Upper lobe of left lung (tissue), 6 donors: Measurements from ENCODE around the gene LRIG3. TPM values are rescaled to one million over a fixed set of nuclear protein-coding genes. Genes with fewer than 3 reads are reported as not detected.

ENCODE experiments used
- ATAC-seq, 2 donors: fragments of 200-7000 bp; cut with Tn5 transposase; one replicate each; pipeline ENCODE4 v1.9.1; 2022; ENCODE audit warnings: mild to moderate bottlenecking in 2 of 2, moderate library complexity in 2 of 2; ENCODE audit not compliant: low FRiP score in 2 of 2
- DNase-seq, 2 donors: peaks; one replicate each; pipeline ENCODE4 v3.0.0-alpha.2; 2019 to 2020
- H3K27ac ChIP-seq, 4 donors: fragments of 200-600 bp; sonication (generic); one replicate each; pipeline ENCODE4 v1.5.1; 2016 to 2019
- H3K27me3 ChIP-seq, 4 donors: fragments of 200-600 bp; sonication (generic); one replicate each; pipeline ENCODE4 v1.5.1; 2017 to 2019
- H3K36me3 ChIP-seq, 4 donors: fragments of 200-600 bp; sonication (generic); one replicate each; pipeline ENCODE4 v1.5.1; 2016 to 2019
- H3K4me1 ChIP-seq, 4 donors: fragments of 200-600 bp; sonication (generic); one replicate each; pipeline ENCODE4 v1.5.1; 2018 to 2019
- H3K4me3 ChIP-seq, 4 donors: fragments of 200-600 bp; sonication (generic); one replicate each; pipeline ENCODE4 v1.5.1; 2017 to 2019; ENCODE audit warnings: mild to moderate bottlenecking in 2 of 4, moderate library complexity in 1 of 4
- H3K9me3 ChIP-seq, 4 donors: fragments of 200-600 bp; sonication (generic); one replicate each; pipeline ENCODE4 v1.5.1; 2018 to 2019
- EP300 ChIP-seq, 4 donors: sonication (generic); formaldehyde crosslinking; IDR thresholded peaks; one replicate each; pipeline ENCODE4 v1.5.1; 2017; ENCODE audit warnings: antibody characterized with exemption in 4 of 4, control low read depth in 2 of 4
- POLR2A ChIP-seq, 4 donors: fragments of 450-650 bp; IDR thresholded peaks; one replicate each; pipeline ENCODE4 v1.5.1; 2016 to 2017; ENCODE audit warnings: antibody characterized with exemption in 4 of 4, mild to moderate bottlenecking in 2 of 4
- POLR2AphosphoS5 ChIP-seq, 2 donors: sonication (generic); formaldehyde crosslinking; IDR thresholded peaks; one replicate each; pipeline ENCODE4 v1.5.1; 2017; ENCODE audit warnings: antibody characterized with exemption in 2 of 2
- WGBS, 2 donors: methylation state at CpG; one replicate each; pipeline ENCODE4 v1.1.5; 2017 to 2018; 5-methylcytosine and 5-hydroxymethylcytosine counted together
- total RNA-seq, 6 donors: library from RNA; depleted of rRNA in 4 of 6; stranded (reverse); fragments of >200 nt in 4 of 6; gene quantifications; one replicate each; pipeline versions ENCODE4 v1.1.0 to v1.2.1, GENCODE V29; 2016 to 2021
- TF ChIP-seq, protein P1 (sequence below), 6 experiments: fragments of 450-650 bp in 4 of 6; fragments of 200-600 bp in 2 of 6; sonication (generic) in 2 of 6; IDR thresholded peaks; one replicate each; pipeline ENCODE4 v1.5.1; 2016 to 2019; ENCODE audit warnings: antibody characterized with exemption in 6 of 6
- donor health status: DM: no; HTN: no; CAD: no; lungs with moderate emphysema.
- donor health status: DM: no; HTN: yes; CAD: no; lungs with severe emphysema.

LRIG3 gene
- total RNA-seq, 6 donors from 2014 or later = 18.3 to 91.8 (median 33.1) TPM

DNA sequence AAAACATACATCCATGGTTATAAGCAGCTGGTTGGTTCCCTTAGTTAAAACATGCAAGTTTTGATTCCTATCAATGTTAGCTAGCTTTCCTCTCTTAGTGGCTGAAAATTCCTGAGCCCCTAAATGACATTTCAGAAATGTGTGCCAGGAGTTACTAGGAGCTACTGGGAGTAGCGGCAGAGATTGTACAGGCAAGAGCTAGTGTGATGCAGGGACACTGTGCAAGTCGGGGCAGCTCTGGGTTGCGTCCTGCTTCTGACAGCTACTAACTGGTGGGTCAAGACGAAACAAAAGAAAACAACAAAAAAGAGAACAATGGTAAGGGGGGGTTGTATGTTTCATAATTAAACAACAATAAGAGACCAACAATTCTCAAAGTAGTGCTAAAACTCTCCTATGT lies 35.4 kb downstream of the LRIG3 start:
- no peak overlapping the region for H3K27ac ChIP-seq
- TF ChIP-seq, protein P1, sequence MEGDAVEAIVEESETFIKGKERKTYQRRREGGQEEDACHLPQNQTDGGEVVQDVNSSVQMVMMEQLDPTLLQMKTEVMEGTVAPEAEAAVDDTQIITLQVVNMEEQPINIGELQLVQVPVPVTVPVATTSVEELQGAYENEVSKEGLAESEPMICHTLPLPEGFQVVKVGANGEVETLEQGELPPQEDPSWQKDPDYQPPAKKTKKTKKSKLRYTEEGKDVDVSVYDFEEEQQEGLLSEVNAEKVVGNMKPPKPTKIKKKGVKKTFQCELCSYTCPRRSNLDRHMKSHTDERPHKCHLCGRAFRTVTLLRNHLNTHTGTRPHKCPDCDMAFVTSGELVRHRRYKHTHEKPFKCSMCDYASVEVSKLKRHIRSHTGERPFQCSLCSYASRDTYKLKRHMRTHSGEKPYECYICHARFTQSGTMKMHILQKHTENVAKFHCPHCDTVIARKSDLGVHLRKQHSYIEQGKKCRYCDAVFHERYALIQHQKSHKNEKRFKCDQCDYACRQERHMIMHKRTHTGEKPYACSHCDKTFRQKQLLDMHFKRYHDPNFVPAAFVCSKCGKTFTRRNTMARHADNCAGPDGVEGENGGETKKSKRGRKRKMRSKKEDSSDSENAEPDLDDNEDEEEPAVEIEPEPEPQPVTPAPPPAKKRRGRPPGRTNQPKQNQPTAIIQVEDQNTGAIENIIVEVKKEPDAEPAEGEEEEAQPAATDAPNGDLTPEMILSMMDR (IDR thresholded peaks at IDR 0.05) = no peak
- no peak for TF ChIP-seq POLR2A (IDR thresholded peaks at IDR 0.05)
- DNase-seq (no peak), ATAC-seq (no peak)
- WGBS, 2 donors = 84 to 87% methylated on average over 4 of the region's 4 CpGs
- no peaks in the 10 kb centered on the region for H3K27me3 ChIP-seq
- H3K36me3 ChIP-seq = peaks cover 8 to 88% (median 10%) of the 10 kb centered on the region in 4 donors
- no peaks in the 10 kb centered on the region for H3K9me3 ChIP-seq
- H3K4me3 ChIP-seq = no peak overlapping the region
- no peaks in the 10 kb centered on the region for H3K4me1 ChIP-seq

GRCh38 chr12:58883576-58884334 lies 36.5 kb downstream of the LRIG3 start:
- no peak overlapping the region for H3K27ac ChIP-seq
- WGBS, 2 donors = 75 to 91% methylated on average over 3 of the region's 3 CpGs
- H3K36me3 ChIP-seq = peaks cover 7 to 88% (median 10%) of the 10 kb centered on the region in 4 donors
- TF ChIP-seq POLR2AphosphoS5 (IDR thresholded peaks at IDR 0.05) = no peak
- TF ChIP-seq, protein P1 (IDR thresholded peaks at IDR 0.05) = no peak
- no peaks in the 10 kb centered on the region for H3K4me1 ChIP-seq
- H3K4me3 ChIP-seq = no peak overlapping the region
- DNase-seq (no peak), ATAC-seq (no peak)
- no peaks in the 10 kb centered on the region for H3K9me3 ChIP-seq
- no peaks in the 10 kb centered on the region for H3K27me3 ChIP-seq

- no peak for ATAC-seq
- no peaks in the 10 kb centered on the region for H3K27me3 ChIP-seq
- H3K27ac ChIP-seq = no peak overlapping the region
- H3K4me1 ChIP-seq = no peaks in the 10 kb centered on the region
- H3K36me3 ChIP-seq = peaks cover 8 to 87% (median 10%) of the 10 kb centered on the region in 4 donors
- H3K4me3 ChIP-seq = no peak overlapping the region
- TF ChIP-seq EP300 (IDR thresholded peaks at IDR 0.05) = no peak
- TF ChIP-seq, protein P1 (IDR thresholded peaks at IDR 0.05) = no peak
- no peak for TF ChIP-seq POLR2A (IDR thresholded peaks at IDR 0.05)
- TF ChIP-seq POLR2AphosphoS5 (IDR thresholded peaks at IDR 0.05) = no peak
- 93 to 97% methylated on average over 2 of the region's 2 CpGs for WGBS, 2 donors
- no peak for DNase-seq
- H3K9me3 ChIP-seq = no peaks in the 10 kb centered on the region
Measured at GRCh38 chr12:58882826-58883225, 37.5 kb downstream of the LRIG3 start.

GRCh38 chr12:58881816-58882215 lies 38.5 kb downstream of the LRIG3 start:
- no peak overlapping the region for H3K4me3 ChIP-seq
- H3K27me3 ChIP-seq = no peaks in the 10 kb centered on the region
- H3K36me3 ChIP-seq = peaks cover 5 to 87% (median 14%) of the 10 kb centered on the region in 4 donors
- H3K4me1 ChIP-seq = no peaks in the 10 kb centered on the region
- TF ChIP-seq POLR2A (IDR thresholded peaks at IDR 0.05) (no peak), EP300 (IDR thresholded peaks at IDR 0.05) (no peak), POLR2AphosphoS5 (IDR thresholded peaks at IDR 0.05) (no peak)
- TF ChIP-seq, protein P1 (IDR thresholded peaks at IDR 0.05) = no peak
- WGBS, 2 donors = 79 to 80% methylated on average over 4 of the region's 4 CpGs
- no peak for DNase-seq
- ATAC-seq = no peak
- no peak overlapping the region for H3K27ac ChIP-seq
- no peaks in the 10 kb centered on the region for H3K9me3 ChIP-seq

GRCh38 chr12:58880639-58881038 lies 39.7 kb downstream of the LRIG3 start:
- H3K27ac ChIP-seq = no peak overlapping the region
- H3K9me3 ChIP-seq = no peaks in the 10 kb centered on the region
- no peak for TF ChIP-seq POLR2AphosphoS5 (IDR thresholded peaks at IDR 0.05)
- TF ChIP-seq EP300 (IDR thresholded peaks at IDR 0.05) = no peak
- TF ChIP-seq POLR2A (IDR thresholded peaks at IDR 0.05) = no peak
- H3K4me1 ChIP-seq = no peaks in the 10 kb centered on the region
- H3K36me3 ChIP-seq = peaks cover 3 to 87% (median 16%) of the 10 kb centered on the region in 4 donors
- DNase-seq (no peak), ATAC-seq (no peak)
- 91 to 94% methylated on average over 7 of the region's 7 CpGs for WGBS, 2 donors
- H3K4me3 ChIP-seq = no peak overlapping the region
- no peaks in the 10 kb centered on the region for H3K27me3 ChIP-seq
